Breast epithelium (tissue), 3 donors: ENCODE measurements around the gene OR2B2.

ENCODE experiments used
- POLR2A ChIP-seq: fragments of 450-650 bp; IDR thresholded peaks from one replicate; pipeline ENCODE4 v1.6.1; 2016; ENCODE audit warnings: antibody characterized with exemption, mild to moderate bottlenecking, moderate library complexity
- TF ChIP-seq, protein P1 (sequence below), 3 donors: fragments of 450-650 bp; IDR thresholded peaks; one replicate each; pipeline ENCODE4 v1.5.1; 2016 to 2017; ENCODE audit warnings: antibody characterized with exemption in 3 of 3, mild to moderate bottlenecking in 3 of 3, moderate library complexity in 3 of 3

DNA sequence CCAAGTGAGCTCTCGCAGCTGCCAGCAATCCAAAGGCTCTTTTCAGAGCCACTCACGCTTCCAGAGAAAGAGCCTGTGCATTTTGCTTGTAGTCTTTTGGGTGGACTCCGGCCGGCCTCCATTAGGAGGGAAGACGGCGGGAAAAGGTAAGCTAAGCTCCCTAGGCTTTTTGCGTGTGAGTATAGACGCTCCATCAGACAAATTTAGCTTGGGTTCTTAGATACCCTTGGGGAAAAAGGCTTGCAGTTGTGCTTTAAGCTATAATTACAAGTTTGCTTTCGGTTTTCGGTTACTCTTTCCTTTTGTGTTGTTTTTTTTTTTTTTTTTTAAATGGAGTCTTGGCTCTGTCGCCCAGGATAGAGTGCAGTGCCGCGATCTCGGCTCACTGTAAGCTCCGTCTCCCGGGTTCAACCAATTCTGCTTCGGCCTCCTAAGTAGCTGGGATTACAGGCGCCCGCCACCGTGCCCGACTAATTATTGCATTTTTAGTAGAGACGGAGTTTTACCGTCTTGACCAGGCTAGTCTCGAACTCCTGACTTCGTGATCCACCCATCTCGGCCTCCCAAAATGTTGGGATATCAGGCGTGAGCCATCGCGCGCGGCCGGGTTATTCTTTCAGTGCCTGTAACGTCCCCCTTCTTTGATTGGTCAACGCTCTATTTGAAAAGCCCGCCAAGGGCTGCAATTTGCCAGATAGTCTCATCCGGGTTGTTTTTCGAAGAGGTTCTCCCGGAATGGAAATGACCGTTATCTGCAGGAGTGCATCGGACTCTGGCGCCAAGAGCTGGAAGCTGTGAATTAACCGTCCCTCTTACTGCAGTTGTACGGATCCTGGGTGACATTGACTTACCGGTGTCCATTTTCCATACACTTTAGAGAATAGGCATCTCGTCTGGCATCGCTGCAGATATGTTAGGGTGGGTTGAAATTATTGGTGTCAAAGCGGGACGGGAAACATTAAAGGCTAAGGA lies 18.1 kb downstream of the OR2B2 start:
- TF ChIP-seq, protein P1, sequence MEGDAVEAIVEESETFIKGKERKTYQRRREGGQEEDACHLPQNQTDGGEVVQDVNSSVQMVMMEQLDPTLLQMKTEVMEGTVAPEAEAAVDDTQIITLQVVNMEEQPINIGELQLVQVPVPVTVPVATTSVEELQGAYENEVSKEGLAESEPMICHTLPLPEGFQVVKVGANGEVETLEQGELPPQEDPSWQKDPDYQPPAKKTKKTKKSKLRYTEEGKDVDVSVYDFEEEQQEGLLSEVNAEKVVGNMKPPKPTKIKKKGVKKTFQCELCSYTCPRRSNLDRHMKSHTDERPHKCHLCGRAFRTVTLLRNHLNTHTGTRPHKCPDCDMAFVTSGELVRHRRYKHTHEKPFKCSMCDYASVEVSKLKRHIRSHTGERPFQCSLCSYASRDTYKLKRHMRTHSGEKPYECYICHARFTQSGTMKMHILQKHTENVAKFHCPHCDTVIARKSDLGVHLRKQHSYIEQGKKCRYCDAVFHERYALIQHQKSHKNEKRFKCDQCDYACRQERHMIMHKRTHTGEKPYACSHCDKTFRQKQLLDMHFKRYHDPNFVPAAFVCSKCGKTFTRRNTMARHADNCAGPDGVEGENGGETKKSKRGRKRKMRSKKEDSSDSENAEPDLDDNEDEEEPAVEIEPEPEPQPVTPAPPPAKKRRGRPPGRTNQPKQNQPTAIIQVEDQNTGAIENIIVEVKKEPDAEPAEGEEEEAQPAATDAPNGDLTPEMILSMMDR (IDR thresholded peaks at IDR 0.05), result no peak
- TF ChIP-seq POLR2A, result no peak
